Frontal cortex (tissue), 4 donors: Measurements from ENCODE around the gene LRBA. TPM values are rescaled to one million over a fixed set of nuclear protein-coding genes. Genes with fewer than 3 reads are reported as not detected.
"Not testable (repeated sequence)": the region's sequence is repeated elsewhere in the genome, so short reads cannot be mapped to it uniquely, and the experiment has no call there.

ENCODE experiments used
- DNase-seq, 2 donors: peaks; one replicate each; pipeline ENCODE4 v3.0.0; 2012; ENCODE audit warnings: low spot score in 2 of 2
- FAIRE-seq: peaks from 2 replicates; lab custom pipeline; 2012; peaks lifted over from hg19 to GRCh38; lab: Jason Lieb, UNC
- total RNA-seq: library from RNA; depleted of rRNA; stranded (reverse); fragments of >200 nt; gene quantifications from one replicate; pipeline ENCODE4 v1.2.3, GENCODE V29; 2014
- donor health status: control.
- donor health status: control.
- donor health status: control.

The LRBA gene
- total RNA-seq, 1 donor from 2014 or later, result 23.2 TPM

DNA sequence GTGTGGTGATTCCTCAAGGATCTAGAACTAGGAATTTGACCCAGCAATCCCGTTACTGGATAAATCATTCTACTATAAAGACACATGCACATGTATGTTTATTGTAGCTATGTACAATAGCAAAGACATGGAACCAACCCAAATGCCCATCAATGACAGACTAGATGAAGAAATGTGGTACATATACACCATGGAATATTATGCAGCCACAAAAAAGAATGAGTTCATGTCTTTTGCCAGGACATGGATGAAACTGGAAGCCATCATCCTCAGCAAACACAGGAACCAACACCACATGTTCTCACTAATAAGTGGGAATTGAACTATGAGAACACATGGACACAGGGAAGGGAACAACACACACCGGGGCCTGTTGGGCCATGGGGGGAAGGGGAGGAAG is 450.1 kb downstream of the LRBA start:
- FAIRE-seq, DNase-seq: not testable (repeated sequence)

GRCh38 chr4:150562751-150563150 is 452.3 kb downstream of the LRBA start:
- FAIRE-seq (no peak), DNase-seq (no peak)

DNA sequence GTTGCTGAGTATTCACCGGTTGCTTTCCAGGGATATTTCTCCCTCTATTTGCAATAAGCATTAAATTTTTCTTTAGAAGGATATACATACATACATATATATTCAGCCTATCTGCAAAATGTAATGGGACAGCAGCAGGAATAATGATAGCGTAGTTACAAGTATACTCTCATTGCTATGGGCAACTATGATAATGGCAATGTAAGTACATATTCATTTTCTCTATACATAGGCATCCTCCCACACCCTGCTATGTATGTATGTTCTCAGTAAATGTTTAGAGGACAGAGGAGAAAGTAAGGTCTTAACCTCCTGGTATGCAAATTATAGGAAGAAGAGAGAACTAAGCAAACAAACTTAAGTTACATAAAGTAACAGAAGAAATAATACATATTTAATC is 452.8 kb downstream of the LRBA start:
- DNase-seq, result no peak
- FAIRE-seq, result no peak

- DNase-seq (no peak), FAIRE-seq (no peak)
These were observed 453.8 kb downstream of the LRBA start for GRCh38 chr4:150561143-150561737.

- not testable (repeated sequence) for FAIRE-seq, DNase-seq
These were observed 457.3 kb downstream of the LRBA start for GRCh38 chr4:150557811-150558210.

- DNase-seq, result no peak
- FAIRE-seq, result no peak
These were observed 467.8 kb downstream of the LRBA start for GRCh38 chr4:150547154-150547838.

GRCh38 chr4:150546286-150546685 is 468.8 kb downstream of the LRBA start:
- no peak for FAIRE-seq

GRCh38 chr4:150543042-150543441 is 472.0 kb downstream of the LRBA start:
- FAIRE-seq (no peak), DNase-seq (no peak)

More at GRCh38 chr4:150546286-150546685, 468.8 kb downstream of the LRBA start:
- DNase-seq, result no peak

GRCh38 chr4:150541681-150542080 is 473.4 kb downstream of the LRBA start:
- FAIRE-seq (no peak), DNase-seq (no peak)

GRCh38 chr4:150540959-150541360 is 474.1 kb downstream of the LRBA start:
- FAIRE-seq (no peak), DNase-seq (no peak)

DNA sequence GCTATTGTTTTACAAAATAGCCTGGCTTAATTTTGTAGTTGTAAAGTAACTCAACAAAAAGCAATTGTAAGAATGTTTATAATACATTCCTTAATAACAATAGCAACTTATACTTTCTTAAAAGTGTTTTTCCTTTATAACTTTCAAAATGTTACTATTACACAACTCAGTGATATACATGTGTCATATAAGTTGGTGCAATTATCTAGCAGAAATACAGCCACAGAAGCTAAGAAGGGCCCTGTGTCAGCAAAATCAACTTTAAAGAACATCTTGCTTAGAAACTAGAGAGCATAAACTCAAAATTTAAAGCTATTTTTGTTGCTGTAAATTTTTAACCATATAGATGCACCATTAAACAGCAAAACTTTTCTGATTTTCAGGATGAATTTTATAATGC is 474.5 kb downstream of the LRBA start:
- DNase-seq (no peak), FAIRE-seq (no peak)

DNA sequence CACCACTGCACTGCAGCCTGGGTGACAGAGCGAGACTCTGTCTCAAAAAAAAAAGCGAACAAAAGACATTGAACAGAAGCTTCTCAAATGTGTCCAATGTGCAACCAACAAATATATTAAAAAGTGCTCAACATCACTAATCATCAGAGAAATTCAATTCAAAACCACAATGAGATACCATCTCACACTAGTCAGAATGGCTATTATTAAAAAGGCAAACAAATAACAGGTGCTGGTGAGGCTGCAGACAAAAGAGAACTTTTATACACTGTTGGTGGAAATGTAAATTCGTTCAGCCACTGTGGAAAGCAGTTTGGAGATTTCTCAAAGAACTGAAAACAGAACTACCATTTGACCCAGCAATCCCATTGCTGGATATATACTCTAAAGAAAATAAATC is 477.2 kb downstream of the LRBA start:
- FAIRE-seq, DNase-seq: not testable (repeated sequence)

GRCh38 chr4:150534818-150535217 is 480.3 kb downstream of the LRBA start:
- FAIRE-seq, result peak; percentile 31
- DNase-seq, result no peak

GRCh38 chr4:150533673-150534072 is 481.4 kb downstream of the LRBA start:
- no peak for FAIRE-seq
- no peak for DNase-seq

- no peak for DNase-seq
- no peak for FAIRE-seq
These were observed 489.7 kb downstream of the LRBA start for GRCh38 chr4:150525321-150525868.

GRCh38 chr4:150518559-150518958 is 496.5 kb downstream of the LRBA start:
- FAIRE-seq, result no peak
- no peak for DNase-seq

GRCh38 chr4:150515135-150515534 is 499.9 kb downstream of the LRBA start:
- DNase-seq, result no peak
- FAIRE-seq, result no peak

- no peak for FAIRE-seq
- no peak for DNase-seq
These were observed 500.4 kb downstream of the LRBA start for GRCh38 chr4:150514709-150515108.

DNA sequence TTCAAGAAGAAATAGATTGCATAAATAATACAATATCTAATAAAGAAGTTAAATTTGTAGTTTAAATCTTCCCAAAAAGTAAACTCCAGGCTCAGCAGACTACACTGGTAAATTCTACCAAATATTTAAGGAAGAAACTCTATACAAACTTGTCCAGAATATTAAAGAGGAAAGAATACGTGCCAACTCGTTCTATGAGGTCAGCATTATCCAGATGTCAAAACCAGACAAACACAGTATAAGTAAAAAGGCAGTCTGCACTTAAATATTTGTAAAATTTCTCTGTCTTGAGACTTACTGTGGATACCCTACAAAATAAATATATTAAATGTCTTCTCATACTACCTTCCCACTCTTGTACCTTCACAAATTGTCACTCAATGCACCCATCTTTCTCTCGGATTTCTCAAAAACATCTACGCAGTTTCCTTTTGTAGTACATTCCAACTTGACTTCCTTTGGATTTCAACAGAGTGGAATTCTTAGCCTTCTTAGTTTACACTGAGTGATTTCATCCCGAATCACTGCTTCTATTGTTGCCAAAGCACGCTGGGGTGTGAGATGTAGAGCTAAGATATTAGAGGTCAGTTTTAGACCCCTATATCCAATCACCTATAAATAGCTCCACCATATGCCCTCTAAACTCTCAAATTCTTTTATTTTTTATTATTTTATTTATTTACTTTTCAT is 504.8 kb downstream of the LRBA start:
- no peak for FAIRE-seq
- no peak for DNase-seq

DNA sequence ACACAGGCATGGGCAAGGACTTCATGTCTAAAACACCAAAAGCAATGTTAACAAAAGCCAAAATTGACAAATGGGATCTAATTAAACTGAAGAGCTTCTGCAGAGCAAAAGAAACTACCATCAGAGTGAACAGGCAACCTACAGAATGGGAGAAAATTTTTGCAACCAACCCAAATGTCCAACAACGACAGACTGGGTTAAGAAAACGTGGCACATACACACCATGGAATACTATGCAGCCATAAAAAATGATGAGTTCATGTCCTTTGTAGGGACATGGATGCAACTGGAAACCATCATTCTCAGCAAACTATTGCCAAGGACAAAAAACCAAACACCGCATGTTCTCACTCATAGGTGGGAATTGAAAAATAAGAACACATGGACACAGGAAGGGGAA is 507.4 kb downstream of the LRBA start:
- not testable (repeated sequence) for DNase-seq, FAIRE-seq

GRCh38 chr4:150501983-150502382 is 513.1 kb downstream of the LRBA start:
- DNase-seq (no peak), FAIRE-seq (no peak)
